Measurements from ENCODE around the gene OR8B12. TPM values are rescaled to one million over a fixed set of nuclear protein-coding genes. Genes with fewer than 3 reads are reported as not detected.
"Not testable (repeated sequence)": the region's sequence is repeated elsewhere in the genome, so short reads cannot be mapped to it uniquely, and the experiment has no call there.

The OR8B12 gene
- total RNA-seq, 1 donor from 2014 or later, result not detected

DNA sequence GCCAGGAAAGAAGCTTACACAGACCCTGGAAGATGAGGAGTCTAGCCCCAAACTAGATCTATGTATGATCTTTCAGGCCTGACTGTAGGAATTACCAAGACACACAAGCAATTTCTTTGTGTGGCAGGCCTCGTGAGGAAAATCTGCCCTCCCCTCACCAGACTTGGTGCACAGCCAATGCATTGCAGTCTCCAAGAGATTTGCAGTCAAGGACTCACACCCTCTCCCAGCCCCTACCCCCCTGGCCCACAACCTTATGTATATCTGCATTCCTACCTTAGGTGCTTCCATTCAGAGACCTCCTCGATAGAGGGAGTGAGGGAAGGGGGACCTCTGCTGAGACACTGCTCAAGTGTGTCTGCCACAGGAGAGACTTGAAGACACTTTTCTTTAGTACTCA is 9.8 kb downstream of the OR8B12 start:
- no peak for DNase-seq (ENCODE audit: low spot score in 2 of 2, unreplicated experiment in 2 of 2)
- Mint-ChIP-seq H3K27ac (no peak overlapping the region), H3K9me3 (peaks cover 16% of the 10 kb centered on the region), H3K4me3 (no peak overlapping the region), H3K36me3 (peaks cover 1% of the 10 kb centered on the region), H3K4me1 (peaks cover 18% of the 10 kb centered on the region), H3K27me3 (ENCODE audit: low read depth) (no peaks in the 10 kb centered on the region)
- TF ChIP-seq CTCF (IDR thresholded peaks at IDR 0.05; ENCODE audit: unreplicated experiment), result no peak

DNA sequence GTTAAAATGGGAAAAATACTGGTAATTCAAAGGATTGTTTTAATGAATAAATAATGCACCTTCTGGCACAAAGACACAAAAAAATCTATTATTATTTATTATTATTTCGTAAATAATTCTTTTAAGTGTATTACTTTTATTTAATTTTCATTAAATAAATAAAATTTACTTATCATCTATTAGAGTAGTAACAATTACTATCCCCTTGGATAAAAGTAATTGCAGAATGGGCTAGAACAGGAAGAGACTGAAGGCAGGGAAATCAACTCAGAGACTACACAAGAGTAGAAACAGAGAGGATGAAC is 23.0 kb downstream of the OR8B12 start:
- H3K27me3 Mint-ChIP-seq (ENCODE audit: low read depth), result peaks cover 39% of the 10 kb centered on the region
- no peaks in the 10 kb centered on the region for H3K9me3 Mint-ChIP-seq
- no peaks in the 10 kb centered on the region for H3K4me1 Mint-ChIP-seq
- no peaks in the 10 kb centered on the region for H3K36me3 Mint-ChIP-seq
- no peak for DNase-seq (ENCODE audit: low spot score in 2 of 2, unreplicated experiment in 2 of 2)
- no peak overlapping the region for H3K4me3 Mint-ChIP-seq
- TF ChIP-seq CTCF (IDR thresholded peaks at IDR 0.05; ENCODE audit: unreplicated experiment), result no peak
- no peak overlapping the region for H3K27ac Mint-ChIP-seq

DNA sequence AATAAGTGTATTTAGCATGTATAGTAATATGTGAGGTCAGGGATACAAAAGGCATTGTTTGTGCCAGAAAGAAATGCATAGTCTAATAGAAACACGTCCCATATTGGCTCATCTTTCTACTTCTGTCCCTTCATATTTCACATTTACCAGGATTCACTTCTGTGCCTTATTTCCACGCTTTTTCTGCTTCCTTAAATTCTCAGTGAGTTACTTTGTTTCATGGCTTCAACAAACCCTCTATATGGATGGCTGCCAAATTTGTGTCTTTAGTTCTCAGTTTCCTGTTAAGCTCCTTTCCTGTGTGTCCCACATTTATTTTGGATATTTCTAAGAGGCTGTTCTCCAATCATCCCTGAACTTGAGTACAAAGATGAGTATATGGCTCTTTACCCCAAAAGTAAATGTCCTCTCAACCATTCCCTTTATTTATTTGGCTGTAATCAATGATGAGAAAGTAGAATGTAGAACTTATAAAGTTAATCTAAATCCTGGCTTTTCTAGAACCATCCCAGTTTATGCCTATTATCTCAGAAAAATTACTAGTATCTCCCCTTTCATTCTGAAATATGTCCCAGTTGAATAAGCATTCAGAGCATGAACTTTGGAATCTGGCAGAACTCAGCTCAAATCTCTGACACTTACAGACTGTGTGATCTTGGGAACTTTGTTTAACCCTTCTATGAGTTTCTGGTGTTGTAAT is 23.5 kb downstream of the OR8B12 start:
- H3K4me1 Mint-ChIP-seq, result no peaks in the 10 kb centered on the region
- no peaks in the 10 kb centered on the region for H3K36me3 Mint-ChIP-seq
- peaks cover 42% of the 10 kb centered on the region for H3K27me3 Mint-ChIP-seq (ENCODE audit: low read depth)
- DNase-seq (ENCODE audit: low spot score in 2 of 2, unreplicated experiment in 2 of 2), result no peak
- H3K4me3 Mint-ChIP-seq, result no peak overlapping the region
- no peak for TF ChIP-seq CTCF (IDR thresholded peaks at IDR 0.05; ENCODE audit: unreplicated experiment)
- no peaks in the 10 kb centered on the region for H3K9me3 Mint-ChIP-seq
- peak overlapping the region; percentile 1 for H3K27ac Mint-ChIP-seq

- Mint-ChIP-seq H3K9me3 (no peaks in the 10 kb centered on the region), H3K27me3 (ENCODE audit: low read depth) (peaks cover 39% of the 10 kb centered on the region), H3K27ac (no peak overlapping the region), H3K4me3 (no peak overlapping the region), H3K36me3 (no peaks in the 10 kb centered on the region), H3K4me1 (no peaks in the 10 kb centered on the region)
- no peak for DNase-seq (ENCODE audit: low spot score in 2 of 2, unreplicated experiment in 2 of 2)
- no peak for TF ChIP-seq CTCF (IDR thresholded peaks at IDR 0.05; ENCODE audit: unreplicated experiment)
These were observed 24.4 kb downstream of the OR8B12 start for GRCh38 chr11:124518989-124519451.

- Mint-ChIP-seq H3K27me3 (ENCODE audit: low read depth) (peaks cover 50% of the 10 kb centered on the region), H3K4me1 (no peaks in the 10 kb centered on the region), H3K9me3 (no peaks in the 10 kb centered on the region), H3K36me3 (no peaks in the 10 kb centered on the region), H3K27ac (no peak overlapping the region), H3K4me3 (no peak overlapping the region)
- DNase-seq (ENCODE audit: low spot score in 2 of 2, unreplicated experiment in 2 of 2), result no peak
- TF ChIP-seq CTCF (IDR thresholded peaks at IDR 0.05; ENCODE audit: unreplicated experiment), result no peak
These were observed 26.1 kb downstream of the OR8B12 start for GRCh38 chr11:124517314-124517713.

DNA sequence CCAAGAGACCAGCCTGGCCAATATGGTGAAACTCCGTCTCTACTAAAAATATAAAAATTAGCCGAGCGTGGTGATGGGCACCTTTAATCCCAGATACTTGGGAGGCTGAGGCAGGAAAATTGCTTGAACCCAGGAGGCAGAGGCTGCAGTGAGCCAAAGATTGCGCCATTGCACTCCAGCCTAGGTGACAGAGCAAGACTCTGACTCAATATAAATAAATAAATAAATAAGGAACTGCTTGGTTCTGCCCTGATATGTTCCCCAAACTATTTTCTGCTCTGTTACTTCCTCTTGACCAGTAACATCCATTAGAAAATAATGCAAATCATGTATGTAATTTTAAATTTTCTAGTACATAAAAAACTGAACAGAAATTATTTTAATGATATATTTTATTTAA is 28.8 kb downstream of the OR8B12 start:
- not testable (repeated sequence) for H3K4me3 Mint-ChIP-seq; DNase-seq (ENCODE audit: low spot score in 2 of 2, unreplicated experiment in 2 of 2); H3K27ac Mint-ChIP-seq; H3K4me1 Mint-ChIP-seq; H3K36me3 Mint-ChIP-seq; H3K9me3 Mint-ChIP-seq
- peaks cover 56% of the 10 kb centered on the region for H3K27me3 Mint-ChIP-seq (ENCODE audit: low read depth)
